RWPE1 (cell line): Measurements from ENCODE around the gene SLC35F2.

ENCODE experiments used
- CTCF ChIA-PET: fragments of 350-600 bp; sonication (Branson Sonifier 250); formaldehyde crosslinking; extraction: SDS; loops from one replicate; lab custom pipeline; 2021; lab: Yijun Ruan, JAX
- POLR2A ChIA-PET: fragments of 400-600 bp; formaldehyde crosslinking; extraction: SDS; loops from one replicate; lab custom pipeline; 2020; ENCODE audit warnings: antibody characterized with exemption; ENCODE audit not compliant: low non-redundant PET; lab: Yijun Ruan, JAX
- DNase-seq: peaks from one replicate; pipeline ENCODE4 v3.0.0; 2012; ENCODE audit warnings: low spot score
- H3K27ac ChIP-seq: fragments of 450-650 bp; 2 replicates; pipeline ENCODE4 v1.5.1; 2017
- CTCF ChIP-seq: fragments of 450-650 bp; conservative IDR thresholded peaks from 2 replicates; pipeline ENCODE4 v1.5.1; 2017; ENCODE audit warnings: low read depth, mild to moderate bottlenecking

SLC35F2 gene

GRCh38 chr11:107783121-107783520, 75.5 kb downstream of the SLC35F2 start:
- H3K27ac ChIP-seq: no peak overlapping the region
- ChIA-PET CTCF (no interaction called here), POLR2A (no interaction called here)
- TF ChIP-seq CTCF: no peak
- no peak for DNase-seq

GRCh38 chr11:107780775-107781174, 77.8 kb downstream of the SLC35F2 start:
- H3K27ac ChIP-seq: no peak overlapping the region
- ChIA-PET POLR2A (no interaction called here), CTCF (no interaction called here)
- no peak for DNase-seq
- no peak for TF ChIP-seq CTCF

DNA sequence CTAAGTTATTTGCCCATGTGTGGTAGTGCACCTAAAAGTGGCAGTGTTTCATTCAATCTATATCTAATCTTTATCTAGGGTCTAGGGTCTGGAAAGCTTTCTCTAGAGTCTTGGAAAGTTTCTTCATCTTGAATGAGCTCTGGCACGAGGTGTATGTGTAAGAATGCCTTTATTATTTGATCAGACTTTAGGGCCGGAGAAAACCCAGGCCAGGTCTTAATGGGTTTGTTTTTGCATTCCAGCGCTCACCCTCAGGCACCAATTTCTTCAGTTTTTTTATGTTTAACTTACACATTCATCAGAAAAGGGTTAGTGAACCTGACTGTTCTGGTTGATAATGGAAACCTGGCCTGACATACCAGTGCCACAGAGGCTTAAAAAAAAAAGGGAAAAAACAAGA, 78.5 kb downstream of the SLC35F2 start:
- CTCF ChIA-PET: interaction anchor here (0.7 kb wide), 2 partner anchors 9 to 446 kb away, joined by 3 to 12 read pairs; no protein-coding TSS in a partner anchor
- no peak overlapping the region for H3K27ac ChIP-seq
- POLR2A ChIA-PET: no interaction called here
- DNase-seq: no peak
- no peak for TF ChIP-seq CTCF

DNA sequence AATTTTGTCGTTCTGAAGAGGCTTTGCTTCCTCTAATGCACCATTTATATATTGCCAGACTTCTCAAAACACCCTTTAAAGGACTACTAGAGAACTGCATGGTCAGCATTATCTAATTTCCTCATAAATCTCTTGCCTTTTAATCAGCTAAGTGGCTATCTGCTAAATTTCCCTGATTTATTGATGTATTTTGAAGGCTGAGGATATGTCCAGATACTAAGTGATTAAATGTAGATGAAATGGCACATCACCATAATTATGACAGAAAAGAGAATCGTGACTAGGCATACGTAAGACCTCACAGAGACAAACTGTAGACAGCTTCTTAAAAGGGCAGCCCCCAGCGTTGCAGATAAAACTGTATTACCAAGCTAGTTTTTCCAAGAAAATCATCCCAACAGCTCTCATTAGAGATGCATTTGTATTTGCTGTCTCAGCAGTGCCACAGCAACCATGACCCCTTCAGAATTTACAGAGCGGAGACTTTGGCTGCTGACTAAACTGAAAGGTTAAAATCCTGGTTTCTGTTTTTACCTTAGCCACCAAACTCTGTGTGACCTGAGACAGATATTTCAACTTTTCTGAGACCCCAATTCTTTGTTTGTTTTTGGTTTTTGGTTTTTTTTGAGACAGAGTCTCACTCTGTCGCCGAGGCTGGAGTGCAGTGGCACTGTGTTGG, 79.6 kb downstream of the SLC35F2 start:
- H3K27ac ChIP-seq: no peak overlapping the region
- TF ChIP-seq CTCF: no peak
- ChIA-PET POLR2A (no interaction called here), CTCF (interaction anchor here (0.7 kb wide), 1 partner anchor 1697 kb away, joined by 3 read pairs; no protein-coding TSS in a partner anchor)
- no peak for DNase-seq

GRCh38 chr11:107777110-107777509, 81.5 kb downstream of the SLC35F2 start:
- DNase-seq: no peak
- H3K27ac ChIP-seq: no peak overlapping the region
- ChIA-PET POLR2A (no interaction called here), CTCF (interaction anchor here (1.5 kb wide), 1 partner anchor 201 kb away, joined by 4 read pairs; no protein-coding TSS in a partner anchor)
- no peak for TF ChIP-seq CTCF

DNA sequence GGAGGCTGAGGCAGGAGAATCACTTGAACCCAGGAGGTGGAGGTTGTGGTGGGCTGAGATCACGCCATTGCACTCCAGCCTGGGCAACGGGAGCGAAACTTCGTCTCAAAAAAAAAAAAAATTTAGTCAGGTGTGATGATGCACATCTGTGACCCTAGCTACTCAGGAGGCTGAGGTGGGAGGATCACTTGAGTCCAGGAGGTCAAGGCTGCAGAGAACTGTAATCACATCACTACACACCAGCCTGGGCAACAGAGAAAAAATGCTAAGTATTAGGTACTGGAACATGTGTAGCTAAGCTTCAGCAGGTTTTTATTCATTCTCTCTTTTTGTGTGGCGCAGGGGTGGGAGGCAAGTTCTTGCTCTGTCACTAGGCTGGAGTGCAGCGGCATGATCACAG, 82.5 kb downstream of the SLC35F2 start:
- H3K27ac ChIP-seq: no peak overlapping the region
- TF ChIP-seq CTCF: no peak
- CTCF ChIA-PET: interaction anchor here (1.5 kb wide), 1 partner anchor 200 kb away, joined by 4 read pairs; no protein-coding TSS in a partner anchor
- no peak for DNase-seq
- POLR2A ChIA-PET: interaction anchor here (0.7 kb wide), 1 partner anchor 225 kb away, joined by 5 read pairs; no protein-coding TSS in a partner anchor
